NOMO-1 (cell line): Measurements from ENCODE around the gene FMNL2.
"Not testable (repeated sequence)": the region's sequence is repeated elsewhere in the genome, so short reads cannot be mapped to it uniquely, and the experiment has no call there.

Experiments
- DNase-seq, 2 experiments: peaks; one replicate each; lab custom pipeline; 2025; ENCODE audit not compliant: unreplicated experiment in 2 of 2; lab: John Stamatoyannopoulos, UW

The FMNL2 gene

DNA sequence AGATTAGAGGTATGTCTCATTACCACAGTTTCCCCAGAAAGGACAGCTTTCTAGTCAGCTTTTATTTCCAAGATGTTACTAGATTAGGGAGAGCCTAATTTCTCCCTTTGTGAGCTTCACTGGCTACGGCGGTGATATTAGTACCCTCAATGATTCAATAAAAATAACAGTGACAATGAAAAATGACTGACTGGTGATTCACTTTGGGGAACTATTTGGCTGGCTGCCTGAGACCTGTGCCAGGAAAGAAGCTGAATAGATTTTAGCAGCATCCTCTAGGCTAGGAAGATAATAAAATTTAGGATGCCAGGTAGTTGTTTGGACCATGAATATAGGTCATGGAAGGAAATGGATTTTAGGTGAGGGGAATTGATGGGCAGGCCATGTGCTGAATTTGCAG, 178.7 kb downstream of the FMNL2 start:
- DNase-seq = no peak

- DNase-seq = no peak
Observed at GRCh38 chr2:152518034-152518433, 183.1 kb downstream of the FMNL2 start.

DNA sequence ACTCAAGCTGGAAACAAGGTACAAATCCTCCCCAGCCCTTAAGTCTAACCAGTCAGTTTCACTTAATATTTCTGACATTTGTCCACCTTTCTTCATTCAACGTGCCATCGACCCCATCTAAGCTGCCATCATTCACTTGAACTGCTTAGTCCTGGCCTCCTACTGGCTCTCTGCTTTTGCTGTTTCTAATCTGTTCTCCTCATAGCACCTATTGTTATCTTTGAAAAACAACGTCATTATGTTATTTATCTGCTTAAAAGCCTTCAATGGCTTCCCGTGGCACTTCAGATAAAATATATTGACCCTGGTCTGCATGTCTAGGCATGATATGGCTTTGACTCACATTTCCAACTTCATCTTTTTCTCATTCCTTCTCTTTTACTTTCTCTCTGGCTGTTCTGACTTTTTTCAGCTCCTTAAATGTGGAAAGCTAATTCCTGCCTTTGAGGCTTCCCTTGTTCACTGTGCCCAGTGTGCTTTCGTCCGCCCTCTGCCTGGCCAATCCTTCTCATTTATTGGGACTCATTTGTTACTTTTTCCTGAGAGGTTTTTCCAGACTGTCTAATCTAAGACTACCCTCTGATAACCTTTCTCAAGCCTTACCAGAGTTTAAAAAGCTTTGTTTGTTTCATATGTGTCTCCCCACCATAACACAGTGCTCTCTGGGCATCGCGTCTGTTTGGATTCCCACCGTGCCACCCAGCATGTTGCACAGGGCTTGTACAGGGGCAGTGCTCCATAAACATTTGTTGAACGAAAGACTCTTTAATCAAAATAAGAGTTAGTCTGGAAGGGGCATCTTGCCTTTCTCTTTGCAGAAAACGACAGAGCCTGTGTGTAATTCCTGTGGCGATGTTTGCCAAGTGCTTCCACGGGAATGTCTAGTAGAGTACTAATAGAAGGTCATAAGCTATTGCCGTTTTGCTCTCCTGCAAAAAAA, 183.9 kb downstream of the FMNL2 start:
- DNase-seq = no peak

- DNase-seq = no peak
Observed at GRCh38 chr2:152519581-152519952, 184.6 kb downstream of the FMNL2 start.

DNA sequence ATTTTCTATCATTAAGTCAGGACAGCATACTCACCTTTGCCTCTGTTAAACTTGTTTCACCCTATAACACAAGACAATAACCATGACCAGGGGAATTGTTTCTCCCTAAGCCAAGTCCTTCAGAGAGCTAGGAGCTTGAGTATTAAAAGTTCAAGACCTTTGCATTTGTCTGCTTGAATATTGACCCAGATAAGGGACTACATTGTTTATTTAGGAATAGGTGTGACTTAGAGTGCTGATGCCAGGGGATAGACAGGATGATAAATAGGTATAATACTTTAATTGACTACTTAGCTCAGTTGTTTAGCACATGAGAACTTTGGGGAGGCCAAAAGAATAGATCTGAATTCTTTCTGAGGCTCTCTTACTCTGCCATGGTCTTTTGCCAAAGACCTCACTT, 185.8 kb downstream of the FMNL2 start:
- DNase-seq = no peak

GRCh38 chr2:152522446-152522845, 187.5 kb downstream of the FMNL2 start:
- not testable (repeated sequence) for DNase-seq

DNA sequence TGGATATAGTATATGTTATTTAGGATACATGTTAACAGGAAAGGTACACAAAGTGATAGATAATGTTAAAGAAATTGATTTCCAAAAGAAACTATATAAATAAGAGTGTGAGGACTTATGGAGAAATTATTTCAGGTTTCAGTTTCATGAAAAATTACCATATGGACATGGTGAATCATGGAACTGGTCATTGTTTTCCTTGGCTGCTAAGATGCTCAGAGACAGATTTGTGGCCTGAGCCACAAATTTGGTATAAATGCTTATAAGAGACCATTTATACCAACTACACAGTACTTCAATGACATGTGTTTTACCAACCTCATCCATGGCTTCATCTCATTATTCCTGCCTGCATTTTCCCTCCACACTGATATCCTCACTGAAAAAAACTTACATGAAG, 188.1 kb downstream of the FMNL2 start:
- DNase-seq = no peak

- no peak for DNase-seq
Observed at GRCh38 chr2:152525277-152525838, 190.4 kb downstream of the FMNL2 start.

DNA sequence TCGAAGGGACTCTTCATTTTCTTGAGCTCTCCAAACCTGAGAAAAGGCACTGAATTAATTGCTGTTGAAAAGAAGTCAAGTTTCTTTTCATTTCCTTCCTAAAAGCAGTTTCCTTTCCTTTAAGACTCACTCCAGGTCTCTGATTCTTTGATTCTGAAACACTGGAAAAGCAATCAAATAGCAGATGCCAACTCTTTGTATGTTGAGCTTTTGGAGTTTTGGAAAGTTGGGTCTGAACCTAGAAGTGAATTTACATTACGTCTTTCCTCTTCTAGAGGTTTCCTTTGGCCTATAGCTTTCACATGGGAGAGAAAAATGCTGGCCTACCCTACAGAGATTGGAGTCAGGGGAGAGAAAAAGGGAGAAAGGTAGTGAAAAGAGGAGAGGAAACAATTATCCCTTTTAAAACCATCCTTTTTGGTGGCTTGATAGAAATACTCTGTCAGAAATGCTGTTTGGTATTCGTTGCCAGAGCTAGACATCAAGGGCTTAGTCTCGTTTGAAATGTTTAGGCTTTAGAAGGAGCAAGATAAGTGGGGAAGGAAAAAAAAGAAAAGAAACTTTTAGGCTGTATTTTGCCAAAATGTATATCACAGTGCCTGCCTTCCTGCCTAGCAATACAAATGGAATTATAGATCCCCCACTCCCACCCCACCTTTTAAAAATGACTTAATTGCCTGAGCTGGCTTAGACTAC, 194.6 kb downstream of the FMNL2 start:
- no peak for DNase-seq

- DNase-seq = no peak
Observed at GRCh38 chr2:152532241-152532640, 197.3 kb downstream of the FMNL2 start.

GRCh38 chr2:152534460-152535135, 199.6 kb downstream of the FMNL2 start:
- no peak for DNase-seq

GRCh38 chr2:152537081-152537651, 202.2 kb downstream of the FMNL2 start:
- peak; percentile 78 to 81 for DNase-seq

GRCh38 chr2:152539424-152539823, 204.4 kb downstream of the FMNL2 start:
- DNase-seq = no peak

DNA sequence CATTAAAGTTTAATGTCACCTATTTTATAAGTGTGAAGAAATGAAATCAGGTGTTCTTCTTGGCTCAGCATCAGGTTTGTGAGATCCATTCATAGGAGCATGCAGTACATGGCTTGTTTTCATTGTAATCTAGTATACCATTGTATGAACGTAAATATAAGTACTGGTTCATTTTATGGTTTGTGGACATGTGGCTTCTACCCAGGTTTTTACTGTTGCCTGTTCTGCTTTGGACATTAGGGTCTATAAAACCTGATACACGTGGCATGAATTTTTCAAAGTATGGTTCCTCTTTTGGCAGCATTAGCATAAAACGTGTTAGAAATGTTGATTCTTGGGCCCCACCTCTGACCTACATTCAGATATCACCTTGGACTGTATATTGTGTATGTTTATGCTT, 206.7 kb downstream of the FMNL2 start:
- no peak for DNase-seq

DNA sequence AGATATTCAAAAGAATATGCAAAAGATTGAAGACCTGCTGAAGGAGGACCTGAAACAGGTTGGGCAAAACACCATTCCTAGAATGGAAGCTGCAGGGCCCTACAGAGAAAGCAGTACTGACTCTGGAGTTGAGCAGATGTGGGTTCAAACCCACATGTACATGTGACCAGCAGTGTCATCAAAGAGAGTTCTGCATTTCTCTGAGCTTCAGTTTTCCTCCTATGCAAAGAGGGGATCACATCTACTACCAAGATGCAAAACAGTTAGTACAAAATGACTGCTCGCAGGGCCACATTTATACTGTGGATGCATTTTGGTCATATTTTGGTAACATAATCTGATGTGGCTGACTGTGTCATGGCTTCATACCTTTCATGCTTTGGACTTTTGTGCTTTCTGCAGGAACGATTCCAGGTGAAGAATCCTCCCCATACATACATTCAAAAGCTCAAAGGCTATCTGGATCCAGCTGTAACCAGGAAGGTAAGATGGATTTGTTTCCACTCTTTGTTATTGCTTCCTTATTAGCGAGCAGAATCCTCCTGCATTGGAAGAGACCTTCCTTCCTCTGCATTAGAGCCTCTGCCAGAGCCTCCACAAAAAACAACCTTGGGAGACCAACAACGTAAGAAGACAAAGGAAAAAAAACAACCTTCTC, 207.5 kb downstream of the FMNL2 start:
- no peak for DNase-seq

DNA sequence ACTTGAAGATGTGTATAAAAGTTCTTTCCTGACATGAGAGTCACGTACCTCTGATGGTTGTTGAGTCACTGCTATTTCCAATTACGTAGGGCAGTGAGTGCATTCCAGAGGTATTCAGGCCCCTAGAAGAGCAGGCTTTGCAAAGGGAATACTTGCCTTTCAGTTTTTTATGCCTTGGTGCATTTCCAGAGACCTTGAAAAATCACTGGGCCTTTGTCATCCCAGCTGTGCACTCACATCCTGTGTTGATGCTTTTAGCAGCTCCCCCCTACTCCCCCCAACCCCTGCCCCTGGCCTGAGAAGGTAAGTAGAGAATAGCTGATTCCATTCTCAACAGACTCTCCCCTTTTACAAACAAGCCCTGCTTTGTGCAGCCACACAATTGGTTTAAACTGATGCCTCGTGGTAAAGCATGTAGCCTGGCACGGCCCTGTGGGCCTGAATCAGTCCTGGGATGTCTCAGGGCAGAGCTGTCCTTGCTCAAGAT, 208.1 kb downstream of the FMNL2 start:
- no peak for DNase-seq

GRCh38 chr2:152543717-152544116, 208.7 kb downstream of the FMNL2 start:
- DNase-seq = no peak

- DNase-seq = no peak
Observed at GRCh38 chr2:152544638-152545037, 209.7 kb downstream of the FMNL2 start.

- DNase-seq = no peak
Observed at GRCh38 chr2:152546230-152546837, 211.4 kb downstream of the FMNL2 start.
